H1 (cell line): ENCODE data around the gene ABHD10. TPM values are rescaled to one million over a fixed set of nuclear protein-coding genes. Genes with fewer than 3 reads are reported as not detected.

Experiments used
- CTCF ChIA-PET: fragments of 300-600 bp; sonication (Branson Sonifier 250); formaldehyde crosslinking; loops from one replicate; lab custom pipeline; 2021; ENCODE audit not compliant: partially characterized antibody; lab: Charles Lee
- POLR2A ChIA-PET: fragments of 300-600 bp; sonication (Branson Sonifier 250); formaldehyde crosslinking; loops from one replicate; lab custom pipeline; 2021; ENCODE audit warnings: inconsistent platforms; ENCODE audit not compliant: partially characterized antibody; lab: Charles Lee
- DNase-seq, 2 experiments: peaks; one replicate each; pipeline versions ENCODE4 v3.0.0 to v3.0.0-alpha.2; 2010 to 2022; ENCODE audit warnings: low spot score in 2 of 2, low read depth in 1 of 2, mixed read lengths in 1 of 2
- FAIRE-seq: peaks from 2 replicates; lab custom pipeline; 2011; peaks lifted over from hg19 to GRCh38; lab: Jason Lieb, UNC
- H2AFZ ChIP-seq: 2 replicates; pipeline ENCODE4 v1.8.1; 2012; ENCODE audit warnings: low read length, inconsistent platforms
- H2AK5ac ChIP-seq: 2 replicates; pipeline ENCODE4 v1.6.1; 2013; ENCODE audit warnings: low read depth, low read length
- H2BK120ac ChIP-seq: replicated peaks from 2 replicates; pipeline ENCODE3; 2013; ENCODE audit warnings: low read depth, low read length, inconsistent platforms
- H2BK12ac ChIP-seq: 2 replicates; pipeline ENCODE4 v1.6.1; 2013; ENCODE audit warnings: low read depth, low read length
- H2BK15ac ChIP-seq: 2 replicates; pipeline ENCODE4 v1.6.1; 2013; ENCODE audit warnings: low read length
- H2BK20ac ChIP-seq: 2 replicates; pipeline ENCODE4 v1.6.1; 2013; ENCODE audit warnings: low read length
- H2BK5ac ChIP-seq: 2 replicates; pipeline ENCODE4 v1.6.1; 2013; ENCODE audit warnings: low read depth, low read length
- H3K14ac ChIP-seq: 2 replicates; pipeline ENCODE4 v1.6.1; 2013; ENCODE audit warnings: inconsistent platforms; ENCODE audit not compliant: insufficient read length
- H3K18ac ChIP-seq: 2 replicates; pipeline ENCODE4 v1.6.1; 2013; ENCODE audit warnings: low read length; ENCODE audit errors: extremely low read depth
- H3K23ac ChIP-seq: 2 replicates; pipeline ENCODE4 v1.6.1; 2013; ENCODE audit warnings: inconsistent platforms; ENCODE audit not compliant: insufficient read length
- H3K23me2 ChIP-seq: 2 replicates; pipeline ENCODE4 v1.6.1; 2013; ENCODE audit warnings: low read depth, low read length
- H3K27ac ChIP-seq: 2 replicates; pipeline ENCODE4 v1.6.1; 2011; ENCODE audit warnings: low read depth, low read length, inconsistent platforms
- H3K27me3 ChIP-seq, 4 experiments: replicated peaks in 1 of 4; 1 replicate in 1 of 4; 2 replicates in 3 of 4; pipeline versions ENCODE4 v1.6.1 to v1.8.1; 2011 to 2013; ENCODE audit warnings: low read length in 3 of 4, mild to moderate bottlenecking in 3 of 4, inconsistent platforms in 2 of 4, mixed read lengths in 2 of 4, moderate library complexity in 1 of 4; ENCODE audit not compliant: control insufficient read depth in 3 of 4, insufficient read depth in 3 of 4; ENCODE audit errors: extremely low read depth in 1 of 4
- H3K36me3 ChIP-seq, 4 experiments: 2 replicates each; pipeline versions ENCODE4 v1.6.1 to v1.8.1; 2011 to 2013; ENCODE audit warnings: mild to moderate bottlenecking in 4 of 4, low read length in 3 of 4, moderate library complexity in 2 of 4, control low read depth in 1 of 4, inconsistent platforms in 1 of 4; ENCODE audit not compliant: insufficient read depth in 4 of 4, control insufficient read depth in 2 of 4
- H3K4ac ChIP-seq: replicated peaks from 2 replicates; pipeline ENCODE3; 2013; ENCODE audit warnings: low read length, low read depth, mixed read lengths, inconsistent platforms; ENCODE audit not compliant: insufficient read length
- H3K4me1 ChIP-seq, 4 experiments: replicated peaks in 1 of 4; 1 replicate in 1 of 4; 2 replicates in 3 of 4; pipeline versions ENCODE4 v1.6.1 to v1.8.1; 2011 to 2013; ENCODE audit warnings: low read length in 3 of 4, inconsistent platforms in 2 of 4, mixed read lengths in 1 of 4; ENCODE audit not compliant: insufficient read depth in 4 of 4, control insufficient read depth in 3 of 4
- H3K4me2 ChIP-seq, 2 experiments: 2 replicates each; pipeline versions ENCODE4 v1.6.1 to v1.8.1; 2011 to 2013; ENCODE audit warnings: low read depth in 2 of 2, low read length in 2 of 2, control low read depth in 1 of 2, inconsistent platforms in 1 of 2, mild to moderate bottlenecking in 1 of 2; ENCODE audit not compliant: insufficient read depth in 1 of 2
- H3K4me3 ChIP-seq, 4 experiments: fragments of 200-600, 300-600 bp in 1 of 4; sonication (generic), shearing (Covaris generic), sonication (Bioruptor Twin) in 1 of 4; 2 replicates each; pipeline versions ENCODE4 v1.5.1 to v1.8.1; 2011 to 2016; ENCODE audit warnings: low read length in 4 of 4, low read depth in 3 of 4, control low read depth in 2 of 4, inconsistent platforms in 2 of 4, mild to moderate bottlenecking in 2 of 4, mixed read lengths in 1 of 4, moderate library complexity in 1 of 4; ENCODE audit not compliant: insufficient read depth in 2 of 4; ENCODE audit errors: extremely low read depth in 1 of 4
- H3K56ac ChIP-seq: replicated peaks from 2 replicates; pipeline ENCODE3; 2013; ENCODE audit warnings: low read depth, mild to moderate bottlenecking, mixed read lengths, low read length, inconsistent platforms; ENCODE audit not compliant: insufficient read length
- H3K79me1 ChIP-seq: 2 replicates; pipeline ENCODE4 v1.6.1; 2013; ENCODE audit warnings: low read depth, low read length, control low read depth
- H3K79me2 ChIP-seq, 2 experiments: 2 replicates each; pipeline versions ENCODE4 v1.6.1 to v1.8.1; 2012 to 2013; ENCODE audit warnings: low read length in 2 of 2, mild to moderate bottlenecking in 2 of 2, inconsistent platforms in 1 of 2; ENCODE audit not compliant: insufficient read depth in 2 of 2, control insufficient read depth in 1 of 2
- H3K9ac ChIP-seq, 4 experiments: replicated peaks in 1 of 4; 1 replicate in 1 of 4; 2 replicates in 3 of 4; pipeline versions ENCODE4 v1.6.1 to v1.8.1; 2011 to 2013; ENCODE audit warnings: low read depth in 3 of 4, low read length in 3 of 4, control low read depth in 2 of 4, mild to moderate bottlenecking in 2 of 4, moderate library complexity in 2 of 4, inconsistent platforms in 1 of 4; ENCODE audit errors: extremely low read depth in 1 of 4
- H3K9me3 ChIP-seq, 2 experiments: 2 replicates each; pipeline versions ENCODE4 v1.6.1 to v1.8.1; 2012 to 2013; ENCODE audit warnings: mild to moderate bottlenecking in 2 of 2, moderate library complexity in 2 of 2, control low read depth in 1 of 2, inconsistent platforms in 1 of 2, low read depth in 1 of 2, low read length in 1 of 2, mixed read lengths in 1 of 2; ENCODE audit not compliant: insufficient read depth in 2 of 2
- H4K20me1 ChIP-seq, 2 experiments: replicated peaks in 1 of 2; 2 replicates each; pipeline versions ENCODE3 to v1.8.1; 2011 to 2013; ENCODE audit warnings: inconsistent platforms in 2 of 2, low read length in 2 of 2, mild to moderate bottlenecking in 1 of 2; ENCODE audit not compliant: insufficient read depth in 2 of 2, control insufficient read depth in 1 of 2
- H4K5ac ChIP-seq: 2 replicates; pipeline ENCODE4 v1.6.1; 2013; ENCODE audit warnings: low read length, low read depth, mixed read lengths, inconsistent platforms; ENCODE audit not compliant: insufficient read length
- H4K8ac ChIP-seq: 2 replicates; pipeline ENCODE4 v1.8.0; 2013; ENCODE audit warnings: mild to moderate bottlenecking, moderate library complexity, low read length, inconsistent platforms; ENCODE audit not compliant: insufficient read depth; ENCODE audit errors: extremely low read depth
- H4K91ac ChIP-seq: replicated peaks from 2 replicates; pipeline ENCODE3; 2013; ENCODE audit warnings: low read length, mixed read lengths, inconsistent platforms; ENCODE audit not compliant: insufficient read length
- CHD1 ChIP-seq: IDR thresholded peaks from 2 replicates; pipeline ENCODE4 v1.6.1; 2012; ENCODE audit warnings: low read depth, low read length, improper control_type of control experiment
- MAFK ChIP-seq: IDR thresholded peaks from 2 replicates; pipeline ENCODE4 v1.6.1; 2012; ENCODE audit warnings: low read depth, mild to moderate bottlenecking, improper control_type of control experiment, low read length
- POLR2AphosphoS5 ChIP-seq: IDR thresholded peaks from 2 replicates; pipeline ENCODE4 v1.6.1; 2011; ENCODE audit warnings: low read depth, low read length
- SIRT6 ChIP-seq: IDR thresholded peaks from one replicate; pipeline ENCODE4 v1.7.1; 2012; ENCODE audit warnings: low read length, inconsistent platforms
- USF2 ChIP-seq: IDR thresholded peaks from 2 replicates; pipeline ENCODE4 v1.6.1; 2011; ENCODE audit warnings: low read length, improper control_type of control experiment
- YY1 ChIP-seq: IDR thresholded peaks from 2 replicates; pipeline ENCODE4 v1.6.1; 2011; ENCODE audit warnings: low read depth, mild to moderate bottlenecking, low read length
- ZNF274 ChIP-seq: IDR thresholded peaks from 2 replicates; pipeline ENCODE4 v1.7.0; 2012; ENCODE audit warnings: low read length, borderline replicate concordance; ENCODE audit errors: extremely low read depth
- WGBS, 2 experiments: shearing (Covaris generic) in 1 of 2; methylation state at CpG; one replicate each; pipeline versions ENCODE4 v1.1.6 to v1.1.7; 2013 to 2015; ENCODE audit warnings: low lambda C conversion rate in 2 of 2, mixed read lengths in 2 of 2, inconsistent platforms in 1 of 2, low coverage in 1 of 2, missing lambda C conversion rate in 1 of 2; ENCODE audit not compliant: insufficient replicate concordance in 2 of 2, insufficient coverage in 1 of 2, insufficient read length in 1 of 2; ENCODE audit errors: extremely low coverage in 1 of 2, missing lambda C conversion rate in 1 of 2; 5-methylcytosine and 5-hydroxymethylcytosine counted together
- polyA plus RNA-seq, 7 experiments: library from polyadenylated mRNA; depleted of rRNA in 3 of 7; stranded (reverse) in 5 of 7; unstranded in 2 of 7; fragments of >200 nt in 5 of 7; fragments of 200-250 nt in 2 of 7; gene quantifications; 1 replicate in 5 of 7; 2 replicates in 1 of 7; 4 replicates in 1 of 7; pipeline versions ENCODE4 v1.2.1 to v1.2.3, GENCODE V29; 2011 to 2013; ENCODE audit warnings: missing spikeins in 2 of 7, mixed read lengths in 2 of 7
- total RNA-seq: library from RNA; stranded (reverse); fragmentation: NEBNext Ultra II Directional; extraction: Animal tissue kit (Norgen Biotek cat#: 25700); gene quantifications from 2 replicates; pipeline ENCODE4 v1.2.1, GENCODE V29; 2021

ABHD10 gene
- total and polyA plus RNA-seq, 2 of the 8 experiments (the other 6 are each of a cell fraction or from before 2014, with no cell fraction given), result 10.9 to 24.6 TPM

DNA sequence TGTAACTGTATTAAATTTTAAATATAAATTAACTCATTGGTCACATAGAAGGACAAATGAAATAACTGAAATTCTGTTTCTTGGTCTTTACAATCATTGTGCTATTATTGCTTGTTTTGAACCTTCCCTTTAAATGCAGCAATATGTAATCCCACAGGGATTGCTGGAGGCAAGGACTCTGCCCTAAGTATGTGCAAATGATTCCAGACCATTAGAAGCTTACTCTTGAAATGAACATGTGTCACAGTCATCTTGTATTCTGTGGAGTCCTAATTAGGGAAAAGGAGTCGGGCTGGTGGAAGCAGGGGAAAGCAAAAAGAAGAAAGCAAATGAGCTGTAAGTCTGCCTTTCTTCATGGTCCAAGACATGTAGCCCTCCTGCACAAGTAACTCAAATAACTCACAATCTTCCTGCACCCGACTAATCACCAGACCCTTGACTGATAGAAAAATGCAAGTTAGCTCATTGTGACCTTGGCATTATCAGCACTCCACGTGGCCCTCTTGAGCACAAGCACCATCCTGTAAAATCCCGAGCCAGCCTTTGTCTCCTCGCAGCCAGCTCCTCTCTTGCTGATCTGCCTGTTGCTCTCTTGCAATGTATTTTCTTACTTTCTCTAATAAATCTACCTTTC lies 53.4 kb downstream of the ABHD10 start:
- Histone ChIP-seq H2BK120ac (no peak overlapping the region), H3K4me1 (no peaks in the 10 kb centered on the region), H4K20me1 (no peaks in the 10 kb centered on the region), H3K79me1 (no peaks in the 10 kb centered on the region), H2AFZ (no peak overlapping the region), H3K23ac (no peak overlapping the region), H3K9me3 (peaks cover 7 to 23% of the 10 kb centered on the region in 2 experiments), H3K4me3 (no peak overlapping the region), H3K56ac (no peak overlapping the region), H2BK15ac (no peak overlapping the region), H3K27ac (no peak overlapping the region), H3K18ac (no peak overlapping the region), H3K9ac (no peak overlapping the region)
- CTCF ChIA-PET, result interaction anchor here (0.7 to 5.5 kb wide), 5 partner anchors 10 to 318 kb away, joined by 3 to 40 read pairs (median 4); no protein-coding TSS in a partner anchor
- no peak for DNase-seq
- no peak for TF ChIP-seq ZNF274
- TF ChIP-seq YY1, result no peak
- TF ChIP-seq POLR2AphosphoS5, result no peak
- no peak for TF ChIP-seq USF2
- no peak for TF ChIP-seq SIRT6
- no peak for TF ChIP-seq CHD1
- TF ChIP-seq MAFK, result no peak
- TF ChIP-seq, all 59 proteins: peak for 0
- Histone ChIP-seq H4K91ac (no peak overlapping the region), H3K4ac (no peak overlapping the region), H2BK5ac (no peak overlapping the region), H2BK12ac (no peak overlapping the region), H2BK20ac (no peak overlapping the region), H4K5ac (no peak overlapping the region), H3K36me3 (peaks cover 0 to 3% (median 0%) of the 10 kb centered on the region in 4 experiments; a peak in 1 of 8 replicates), H3K23me2 (no peaks in the 10 kb centered on the region), H3K4me2 (no peak overlapping the region), H4K8ac (no peak overlapping the region), H3K79me2 (no peaks in the 10 kb centered on the region), H2AK5ac (no peak overlapping the region), H3K27me3 (no peaks in the 10 kb centered on the region), H3K14ac (no peak overlapping the region)
- 85% methylated on average over 5 of the region's 5 CpGs; no CpG with 5 or more reads in 1 of the 2 experiments for WGBS, 2 experiments
- FAIRE-seq, result no peak
- POLR2A ChIA-PET, result no interaction called here
